OCI-LY3 (cell line): ENCODE measurements around the gene HIVEP3.

Source experiments
- H2AFZ ChIP-seq: fragments of 200-600, 300-600 bp; shearing (Covaris generic); 2 replicates; pipeline ENCODE4 v1.6.0; 2014; ENCODE audit warnings: antibody characterized with exemption, low read depth, low read length
- H3K27ac ChIP-seq: fragments of 200-600, 300-600 bp; sonication (generic); 2 replicates; pipeline ENCODE4 v1.5.1; 2014; ENCODE audit warnings: mild to moderate bottlenecking, low read length, moderate library complexity, mixed read lengths
- H3K27me3 ChIP-seq: fragments of 200-600, 300-600 bp; sonication (generic); 2 replicates; pipeline ENCODE4 v1.6.1; 2014; ENCODE audit warnings: low read depth, low read length, mixed read lengths
- H3K36me3 ChIP-seq: fragments of 200-600, 300-600 bp; sonication (generic); replicated peaks from 2 replicates; pipeline ENCODE3; 2014; ENCODE audit warnings: low read depth, low read length, mixed read lengths
- H3K4me1 ChIP-seq: fragments of 300-600, 200-600 bp; sonication (generic); 2 replicates; pipeline ENCODE4 v1.6.1; 2014; ENCODE audit warnings: low read length, mixed read lengths
- H3K4me2 ChIP-seq: fragments of 200-600, 300-600 bp; sonication (generic); 2 replicates; pipeline ENCODE4 v1.6.1; 2014; ENCODE audit warnings: low read length, mixed read lengths
- H3K4me3 ChIP-seq: fragments of 300-600, 200-600 bp; sonication (generic); 2 replicates; pipeline ENCODE4 v1.5.1; 2014; ENCODE audit warnings: antibody characterized with exemption, mild to moderate bottlenecking, low read length, moderate library complexity
- H3K79me2 ChIP-seq: fragments of 300-600, 200-600 bp; shearing (Covaris generic); 2 replicates; pipeline ENCODE4 v1.6.1; 2014; ENCODE audit warnings: mild to moderate bottlenecking, low read length, mixed read lengths
- H3K9ac ChIP-seq: fragments of 300-600, 200-600 bp; shearing (Covaris generic); 2 replicates; pipeline ENCODE4 v1.6.0; 2014; ENCODE audit warnings: mild to moderate bottlenecking, low read length, moderate library complexity
- H3K9me3 ChIP-seq: fragments of 200-600, 300-600 bp; shearing (Covaris generic); 2 replicates; pipeline ENCODE4 v1.6.1; 2014; ENCODE audit warnings: low read length, mixed read lengths; ENCODE audit not compliant: insufficient read depth
- H4K20me1 ChIP-seq: fragments of 200-600, 300-600 bp; sonication (generic); 2 replicates; pipeline ENCODE4 v1.6.1; 2016; ENCODE audit warnings: low read length, mixed read lengths; ENCODE audit not compliant: insufficient read depth
- CTCF ChIP-seq: fragments of 200-600, 300-600 bp; sonication (generic); IDR thresholded peaks from 2 replicates; pipeline ENCODE4 v1.5.1; 2014; ENCODE audit warnings: antibody characterized with exemption, low read length, low read depth
- EZH2phosphoT487 ChIP-seq: fragments of 200-600 bp; shearing (Covaris generic); IDR thresholded peaks from 2 replicates; pipeline ENCODE4 v1.6.1; 2018; ENCODE audit warnings: antibody characterized with exemption, mixed run types, low read depth

HIVEP3 gene

GRCh38 chr1:41740630-41741239 is 178.0 kb downstream of the HIVEP3 start:
- Histone ChIP-seq H3K27me3 (no peaks in the 10 kb centered on the region), H3K9me3 (no peaks in the 10 kb centered on the region), H3K27ac (peak overlapping the region; percentile 100), H2AFZ (no peak overlapping the region), H3K9ac (peak overlapping the region; percentile 97), H3K79me2 (peaks cover 42% of the 10 kb centered on the region), H3K4me3 (no peak overlapping the region), H3K36me3 (peaks cover 5% of the 10 kb centered on the region), H3K4me2 (peak overlapping the region; percentile 83), H3K4me1 (peaks cover 98% of the 10 kb centered on the region), H4K20me1 (no peaks in the 10 kb centered on the region)
- TF ChIP-seq EZH2phosphoT487 = no peak
- no peak for TF ChIP-seq CTCF

- Histone ChIP-seq H3K27me3 (no peaks in the 10 kb centered on the region), H3K27ac (peak overlapping the region; percentile 100), H3K4me1 (peaks cover 99% of the 10 kb centered on the region), H3K36me3 (peaks cover 5% of the 10 kb centered on the region), H4K20me1 (no peaks in the 10 kb centered on the region), H2AFZ (no peak overlapping the region), H3K4me2 (peak overlapping the region; percentile 83), H3K9ac (peak overlapping the region; percentile 97), H3K9me3 (no peaks in the 10 kb centered on the region), H3K79me2 (peaks cover 42% of the 10 kb centered on the region), H3K4me3 (peak overlapping the region; percentile 58; the same call in 1 of the 2 replicates)
- TF ChIP-seq CTCF (no peak), EZH2phosphoT487 (no peak)
Observed at GRCh38 chr1:41740058-41740457, 178.7 kb downstream of the HIVEP3 start.

GRCh38 chr1:41739061-41739955 is 179.4 kb downstream of the HIVEP3 start:
- peaks cover 5% of the 10 kb centered on the region for H3K36me3 ChIP-seq
- H3K79me2 ChIP-seq = peaks cover 42% of the 10 kb centered on the region
- no peaks in the 10 kb centered on the region for H3K27me3 ChIP-seq
- H3K9me3 ChIP-seq = no peaks in the 10 kb centered on the region
- H3K27ac ChIP-seq = peak overlapping the region; percentile 100
- TF ChIP-seq EZH2phosphoT487 (no peak), CTCF (no peak)
- H4K20me1 ChIP-seq = no peaks in the 10 kb centered on the region
- H3K4me1 ChIP-seq = peaks cover 100% of the 10 kb centered on the region
- no peak overlapping the region for H2AFZ ChIP-seq
- H3K4me3 ChIP-seq = peak overlapping the region; percentile 58
- peak overlapping the region; percentile 97 for H3K9ac ChIP-seq
- H3K4me2 ChIP-seq = peak overlapping the region; percentile 83

- Histone ChIP-seq H3K27ac (peak overlapping the region; percentile 100), H3K36me3 (peaks cover 5% of the 10 kb centered on the region), H3K4me3 (peak overlapping the region; percentile 55), H3K9me3 (no peaks in the 10 kb centered on the region), H3K9ac (peak overlapping the region; percentile 97), H3K27me3 (no peaks in the 10 kb centered on the region), H3K79me2 (peaks cover 36% of the 10 kb centered on the region), H3K4me1 (peaks cover 99% of the 10 kb centered on the region), H4K20me1 (no peaks in the 10 kb centered on the region), H2AFZ (no peak overlapping the region), H3K4me2 (peak overlapping the region; percentile 83)
- TF ChIP-seq EZH2phosphoT487 (no peak), CTCF (no peak)
Observed at GRCh38 chr1:41738475-41738874, 180.2 kb downstream of the HIVEP3 start.
